ENCODE results near the gene KSR1.
"Not testable (repeated sequence)": the region's sequence is repeated elsewhere in the genome, so short reads cannot be mapped to it uniquely, and the experiment has no call there.

GRCh38 chr17:27427166-27427862 lies 28.9 kb upstream of the KSR1 start:
- TF ChIP-seq POLR2A (IDR thresholded peaks at IDR 0.05; ENCODE audit: low read depth, low read length); POLR2AphosphoS5 (IDR thresholded peaks at IDR 0.05; ENCODE audit: low read depth, low read length); TAF1 (IDR thresholded peaks at IDR 0.05; ENCODE audit: borderline replicate concordance, low read depth, low read length): not testable (repeated sequence)
